Right atrium auricular region (tissue), 2 donors: ENCODE measurements around the gene FLAD1. TPM values are rescaled to one million over a fixed set of nuclear protein-coding genes. Genes with fewer than 3 reads are reported as not detected.

Experiments
- DNase-seq: peaks from one replicate; pipeline ENCODE4 v3.0.0-alpha.2; 2019; ENCODE audit warnings: low spot score
- H3K27ac ChIP-seq, 2 donors: fragments of 200-600 bp; sonication (generic); 1 replicate in 1 of 2; 2 replicates in 1 of 2; pipeline ENCODE4 v1.5.1; 2016 to 2019
- H3K27me3 ChIP-seq, 2 donors: fragments of 200-600 bp; sonication (generic); one replicate each; pipeline versions ENCODE4 v1.5.1 to v1.6.0; 2017 to 2019
- H3K36me3 ChIP-seq: fragments of 200-600 bp; sonication (generic); one replicate; pipeline ENCODE4 v1.5.1; 2016
- H3K4me1 ChIP-seq, 2 donors: fragments of 200-600 bp; sonication (generic); one replicate each; pipeline versions ENCODE4 v1.5.1 to v1.6.0; 2017 to 2019
- H3K4me3 ChIP-seq, 2 donors: fragments of 200-600 bp; sonication (generic); 1 replicate in 1 of 2; 2 replicates in 1 of 2; pipeline ENCODE4 v1.5.1; 2017 to 2019; ENCODE audit warnings: mild to moderate bottlenecking in 1 of 2, moderate library complexity in 1 of 2
- H3K9me3 ChIP-seq, 2 donors: fragments of 200-600 bp; sonication (generic); one replicate each; pipeline ENCODE4 v1.5.1; 2019
- CTCF ChIP-seq, 2 donors: fragments of 200-600 bp; sonication (generic); IDR thresholded peaks; one replicate each; pipeline ENCODE4 v1.5.1; 2019; ENCODE audit warnings: antibody characterized with exemption in 2 of 2
- total RNA-seq, 2 donors: library from RNA; depleted of rRNA; stranded (reverse); fragments of >200 nt; gene quantifications; one replicate each; pipeline ENCODE4 v1.1.0, GENCODE V29; 2016

FLAD1 gene
- total RNA-seq, 2 donors from 2014 or later: 19.5 to 24.8 TPM

- peaks cover 25% of the 10 kb centered on the region for H3K36me3 ChIP-seq
- no peak for TF ChIP-seq CTCF (IDR thresholded peaks at IDR 0.05)
- H3K4me3 ChIP-seq: no peak overlapping the region
- H3K4me1 ChIP-seq: peaks cover 0 to 15% of the 10 kb centered on the region in 2 donors
- DNase-seq: no peak
- H3K27me3 ChIP-seq: no peaks in the 10 kb centered on the region
- no peak overlapping the region for H3K27ac ChIP-seq
- no peaks in the 10 kb centered on the region for H3K9me3 ChIP-seq
These were observed 4.2 kb downstream of the FLAD1 start for GRCh38 chr1:154987326-154987725.

GRCh38 chr1:154988058-154988954 is 5.2 kb downstream of the FLAD1 start:
- TF ChIP-seq CTCF (IDR thresholded peaks at IDR 0.05): no peak
- DNase-seq: no peak

GRCh38 chr1:154989195-154989860 is 6.2 kb downstream of the FLAD1 start:
- no peak for DNase-seq
- H3K4me3 ChIP-seq: no peak overlapping the region
- H3K4me1 ChIP-seq: peaks cover 0 to under 1% of the 10 kb centered on the region in 2 donors
- no peak overlapping the region for H3K27ac ChIP-seq
- no peaks in the 10 kb centered on the region for H3K27me3 ChIP-seq
- no peak for TF ChIP-seq CTCF (IDR thresholded peaks at IDR 0.05)
- H3K36me3 ChIP-seq: peaks cover 25% of the 10 kb centered on the region
- no peaks in the 10 kb centered on the region for H3K9me3 ChIP-seq

More at GRCh38 chr1:154988058-154988954, 5.2 kb downstream of the FLAD1 start:
- Histone ChIP-seq H3K27me3 (no peaks in the 10 kb centered on the region), H3K9me3 (no peaks in the 10 kb centered on the region), H3K27ac (no peak overlapping the region), H3K4me3 (no peak overlapping the region), H3K36me3 (peaks cover 25% of the 10 kb centered on the region), H3K4me1 (peaks cover 0 to 10% of the 10 kb centered on the region in 2 donors)

- H3K27ac ChIP-seq: no peak overlapping the region
- H3K4me1 ChIP-seq: no peaks in the 10 kb centered on the region
- H3K9me3 ChIP-seq: no peaks in the 10 kb centered on the region
- no peak for DNase-seq
- no peak overlapping the region for H3K4me3 ChIP-seq
- H3K36me3 ChIP-seq: peaks cover 25% of the 10 kb centered on the region
- TF ChIP-seq CTCF (IDR thresholded peaks at IDR 0.05): no peak
- H3K27me3 ChIP-seq: no peaks in the 10 kb centered on the region
These were observed 7.1 kb downstream of the FLAD1 start for GRCh38 chr1:154990276-154990675.

GRCh38 chr1:154992721-154993571 is 9.8 kb downstream of the FLAD1 start:
- Histone ChIP-seq H3K4me3 (no peak overlapping the region), H3K27me3 (no peaks in the 10 kb centered on the region), H3K36me3 (peaks cover 22% of the 10 kb centered on the region), H3K27ac (no peak overlapping the region), H3K4me1 (no peaks in the 10 kb centered on the region), H3K9me3 (no peaks in the 10 kb centered on the region)
- no peak for DNase-seq
- no peak for TF ChIP-seq CTCF (IDR thresholded peaks at IDR 0.05)
